Glutamatergic neuron (in vitro differentiated cells): Measurements from ENCODE around the gene PHLPP1. TPM values are rescaled to one million over a fixed set of nuclear protein-coding genes. Genes with fewer than 3 reads are reported as not detected.

ENCODE experiments used
- DNase-seq: peaks from one replicate; pipeline ENCODE4 v3.0.0; 2022
- H3K27ac Mint-ChIP-seq: one replicate; pipeline ENCODE4 v1.8.0; 2020; ENCODE audit warnings: mild to moderate bottlenecking, mixed read lengths, inconsistent platforms; ENCODE audit not compliant: unreplicated experiment
- H3K27me3 Mint-ChIP-seq: one replicate; pipeline ENCODE4 v1.8.0; 2020; ENCODE audit warnings: mild to moderate bottlenecking, moderate library complexity, mixed read lengths, inconsistent platforms; ENCODE audit not compliant: unreplicated experiment
- H3K36me3 Mint-ChIP-seq: one replicate; pipeline ENCODE4 v1.8.0; 2020; ENCODE audit warnings: mild to moderate bottlenecking, mixed read lengths, inconsistent platforms; ENCODE audit not compliant: unreplicated experiment
- H3K4me1 Mint-ChIP-seq: one replicate; pipeline ENCODE4 v1.8.0; 2020; ENCODE audit warnings: mild to moderate bottlenecking, low read depth, mixed read lengths, inconsistent platforms; ENCODE audit not compliant: unreplicated experiment
- H3K4me3 Mint-ChIP-seq: one replicate; pipeline ENCODE4 v1.8.0; 2020; ENCODE audit warnings: mild to moderate bottlenecking, mixed read lengths, inconsistent platforms; ENCODE audit not compliant: unreplicated experiment
- H3K9me3 Mint-ChIP-seq: one replicate; pipeline ENCODE4 v1.8.0; 2020; ENCODE audit warnings: mild to moderate bottlenecking, moderate library complexity, mixed read lengths, inconsistent platforms; ENCODE audit not compliant: unreplicated experiment
- total RNA-seq: library from RNA; stranded (reverse); fragmentation: NEBNext Ultra II Directional; extraction: Animal tissue kit (Norgen Biotek cat#: 25700); gene quantifications from one replicate; pipeline ENCODE4 v1.2.1, GENCODE V29; 2021; ENCODE audit not compliant: unreplicated experiment
- TF ChIP-seq, protein P1 (sequence below): fragments of 200-600 bp; sonication (generic); IDR thresholded peaks from one replicate; pipeline ENCODE4 v1.5.0; 2021; ENCODE audit not compliant: partially characterized antibody, unreplicated experiment

Gene PHLPP1
- total RNA-seq, 1 donor from 2014 or later, result 14.0 TPM

DNA sequence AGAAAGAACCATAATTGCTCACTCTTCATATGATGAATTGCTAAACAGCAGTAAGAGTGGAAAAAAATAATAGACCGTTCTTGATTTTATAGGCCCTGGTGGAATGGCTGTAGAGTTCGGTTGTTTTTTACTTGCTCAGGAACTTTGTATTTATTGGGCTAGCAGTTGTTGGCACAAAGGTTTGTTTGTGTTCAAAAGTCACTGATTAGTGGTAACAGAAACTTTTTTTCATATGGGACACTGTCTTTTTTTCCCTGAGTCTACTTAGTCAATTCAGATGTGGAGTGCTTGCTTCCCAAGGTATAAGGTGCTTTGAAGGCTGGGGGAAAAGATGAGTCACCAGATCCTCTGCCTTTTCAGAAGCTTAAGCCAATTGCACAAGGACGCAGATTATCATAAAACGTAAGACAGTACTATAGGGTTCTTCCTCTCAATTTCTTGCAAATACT is 25.8 kb downstream of the PHLPP1 start:
- no peak for DNase-seq
- Mint-ChIP-seq H3K4me1 (peaks cover 21% of the 10 kb centered on the region), H3K9me3 (peaks cover 1% of the 10 kb centered on the region), H3K36me3 (no peaks in the 10 kb centered on the region), H3K4me3 (no peak overlapping the region), H3K27ac (no peak overlapping the region), H3K27me3 (no peaks in the 10 kb centered on the region)
- TF ChIP-seq, protein P1, sequence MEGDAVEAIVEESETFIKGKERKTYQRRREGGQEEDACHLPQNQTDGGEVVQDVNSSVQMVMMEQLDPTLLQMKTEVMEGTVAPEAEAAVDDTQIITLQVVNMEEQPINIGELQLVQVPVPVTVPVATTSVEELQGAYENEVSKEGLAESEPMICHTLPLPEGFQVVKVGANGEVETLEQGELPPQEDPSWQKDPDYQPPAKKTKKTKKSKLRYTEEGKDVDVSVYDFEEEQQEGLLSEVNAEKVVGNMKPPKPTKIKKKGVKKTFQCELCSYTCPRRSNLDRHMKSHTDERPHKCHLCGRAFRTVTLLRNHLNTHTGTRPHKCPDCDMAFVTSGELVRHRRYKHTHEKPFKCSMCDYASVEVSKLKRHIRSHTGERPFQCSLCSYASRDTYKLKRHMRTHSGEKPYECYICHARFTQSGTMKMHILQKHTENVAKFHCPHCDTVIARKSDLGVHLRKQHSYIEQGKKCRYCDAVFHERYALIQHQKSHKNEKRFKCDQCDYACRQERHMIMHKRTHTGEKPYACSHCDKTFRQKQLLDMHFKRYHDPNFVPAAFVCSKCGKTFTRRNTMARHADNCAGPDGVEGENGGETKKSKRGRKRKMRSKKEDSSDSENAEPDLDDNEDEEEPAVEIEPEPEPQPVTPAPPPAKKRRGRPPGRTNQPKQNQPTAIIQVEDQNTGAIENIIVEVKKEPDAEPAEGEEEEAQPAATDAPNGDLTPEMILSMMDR, result no peak

DNA sequence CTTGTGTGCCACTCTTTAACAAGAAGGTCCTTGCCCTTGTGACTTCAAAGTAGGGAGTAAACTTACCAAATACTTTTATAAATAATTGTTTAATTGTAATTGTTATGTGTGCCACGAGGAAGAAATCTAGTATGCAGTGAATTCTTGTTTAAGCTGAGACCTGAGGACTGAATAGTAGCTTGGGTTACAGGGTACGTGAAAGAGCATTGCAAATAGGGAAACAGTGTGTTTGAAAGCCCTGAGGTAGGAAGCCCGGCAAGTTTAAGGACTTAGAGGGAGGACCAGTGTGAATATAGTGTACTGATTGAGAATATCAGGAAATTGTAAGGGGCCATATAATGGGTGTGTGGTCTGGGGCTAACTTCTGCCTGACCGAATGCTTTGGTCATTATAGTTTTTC is 26.2 kb downstream of the PHLPP1 start:
- Mint-ChIP-seq H3K9me3 (peaks cover 1% of the 10 kb centered on the region), H3K36me3 (no peaks in the 10 kb centered on the region), H3K4me3 (no peak overlapping the region), H3K4me1 (peaks cover 18% of the 10 kb centered on the region), H3K27ac (no peak overlapping the region), H3K27me3 (no peaks in the 10 kb centered on the region)
- DNase-seq, result no peak
- TF ChIP-seq, protein P1, result no peak

- Mint-ChIP-seq H3K4me1 (peaks cover 9% of the 10 kb centered on the region), H3K9me3 (peaks cover 1% of the 10 kb centered on the region), H3K27me3 (no peaks in the 10 kb centered on the region), H3K4me3 (no peak overlapping the region), H3K27ac (no peak overlapping the region), H3K36me3 (no peaks in the 10 kb centered on the region)
- TF ChIP-seq, protein P1, result no peak
- DNase-seq, result no peak
These were observed 29.0 kb downstream of the PHLPP1 start for GRCh38 chr18:62744076-62744968.

DNA sequence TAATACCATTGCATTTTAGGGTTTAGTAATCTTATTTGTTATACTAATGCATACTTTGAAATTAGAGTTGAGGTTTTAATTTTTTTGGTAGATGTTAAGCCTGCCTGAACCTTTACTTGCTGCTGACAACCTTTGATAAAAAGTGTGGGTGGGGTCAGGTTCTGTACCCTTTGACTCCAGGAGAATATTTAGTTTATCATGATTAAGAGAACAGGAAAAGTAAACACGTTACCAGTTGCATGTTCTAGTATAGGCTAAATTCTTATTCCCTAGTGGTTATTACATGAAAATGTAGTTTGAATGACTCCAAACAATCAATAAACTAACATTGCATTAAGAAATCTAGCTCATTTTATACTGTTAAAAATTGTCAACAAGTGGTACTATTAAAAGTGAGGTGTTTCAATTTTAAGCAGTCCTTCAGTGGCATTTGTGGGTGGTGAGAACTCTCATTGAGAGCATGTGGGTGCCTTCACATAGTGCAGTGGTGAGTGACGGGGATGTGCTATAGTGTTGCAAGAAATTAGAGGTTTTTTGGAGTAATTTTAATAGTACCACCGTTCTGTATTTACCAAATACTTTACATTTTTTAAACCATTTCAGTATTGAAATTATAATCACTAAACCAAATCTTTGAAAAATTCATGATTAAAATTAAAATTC is 29.9 kb downstream of the PHLPP1 start:
- Mint-ChIP-seq H3K36me3 (no peaks in the 10 kb centered on the region), H3K27me3 (no peaks in the 10 kb centered on the region), H3K9me3 (peaks cover 2% of the 10 kb centered on the region), H3K4me3 (no peak overlapping the region), H3K4me1 (peaks cover 6% of the 10 kb centered on the region), H3K27ac (no peak overlapping the region)
- DNase-seq, result no peak
- TF ChIP-seq, protein P1, result no peak

DNA sequence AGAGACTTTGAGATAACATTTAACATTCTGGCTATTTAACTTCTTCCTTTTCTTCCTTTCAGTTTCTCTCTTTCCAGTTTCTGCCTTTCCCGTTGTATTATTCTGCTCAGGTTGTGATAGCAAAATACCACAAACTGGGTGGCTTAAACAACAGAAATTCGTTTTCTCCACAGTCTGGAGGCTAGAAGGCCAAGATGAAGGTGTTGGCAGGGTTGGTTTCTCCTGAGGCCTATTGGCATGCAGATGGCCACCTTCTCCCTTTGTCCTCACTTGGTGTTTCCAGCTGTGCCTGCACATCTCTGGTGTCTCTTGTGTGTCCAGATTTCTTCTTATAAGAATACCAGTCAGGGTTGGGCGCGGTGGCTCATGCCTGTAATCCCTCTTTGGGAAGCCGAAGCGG is 34.0 kb downstream of the PHLPP1 start:
- peaks cover 1% of the 10 kb centered on the region for H3K9me3 Mint-ChIP-seq
- H3K4me1 Mint-ChIP-seq, result peaks cover 31% of the 10 kb centered on the region
- H3K27me3 Mint-ChIP-seq, result no peaks in the 10 kb centered on the region
- no peaks in the 10 kb centered on the region for H3K36me3 Mint-ChIP-seq
- no peak overlapping the region for H3K4me3 Mint-ChIP-seq
- DNase-seq, result no peak
- TF ChIP-seq, protein P1, result no peak
- H3K27ac Mint-ChIP-seq, result no peak overlapping the region
